ENCODE results near the gene KLHDC7B. TPM values are rescaled to one million over a fixed set of nuclear protein-coding genes. Genes with fewer than 3 reads are reported as not detected.

The KLHDC7B gene
- total RNA-seq, 2 experiments from 2014 or later: 2.3 TPM

DNA sequence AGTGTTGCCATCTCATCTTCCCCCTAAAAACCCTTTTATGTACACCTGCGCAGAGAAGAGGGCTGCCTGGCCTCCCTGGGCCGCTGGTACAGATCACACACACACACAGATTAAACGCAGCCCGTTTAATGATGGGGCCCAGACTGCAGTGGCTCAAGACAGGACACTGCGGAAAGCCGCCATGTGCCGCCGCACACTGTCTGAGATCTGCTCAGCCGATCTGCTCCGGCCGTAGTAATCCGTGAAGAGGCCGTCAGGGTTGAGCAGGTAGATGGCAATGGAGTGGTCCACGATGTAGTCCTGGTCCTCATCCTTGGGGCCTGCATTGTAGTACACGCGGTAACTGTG, 22.3 kb upstream of the KLHDC7B start:
- Histone ChIP-seq H3K4me3 (ENCODE audit: low read length) (no peak overlapping the region), H3K9me3 (ENCODE audit: control insufficient read depth in 1 of 2, insufficient read depth in 1 of 2, low read length in 2 of 2) (no peaks in the 10 kb centered on the region), H3K36me3 (ENCODE audit: insufficient read depth, low read length) (peaks cover 46% of the 10 kb centered on the region), H3K4me1 (ENCODE audit: insufficient read depth, low read length) (peaks cover 38% of the 10 kb centered on the region), H3K27ac (ENCODE audit: low read depth in 1 of 2, low read length in 2 of 2) (no peak overlapping the region), H3K27me3 (ENCODE audit: control insufficient read depth in 1 of 2, insufficient read depth in 2 of 2, low read length in 2 of 2) (no peaks in the 10 kb centered on the region)
- intact Hi-C loops (cut with DNase I, micrococcal nuclease): no loop called here
- DNase-seq: no peak
- Mint-ChIP-seq H3K27me3 (no peaks in the 10 kb centered on the region), H3K9me3 (no peaks in the 10 kb centered on the region), H3K27ac (peak overlapping the region; percentile 24), H3K4me1 (ENCODE audit: low read depth) (peaks cover 25% of the 10 kb centered on the region), H3K4me3 (peak overlapping the region; percentile 91), H3K36me3 (ENCODE audit: low read depth) (peaks cover 50% of the 10 kb centered on the region)
- ChIA-PET POLR2A (interaction anchor here (1.0 to 3.2 kb wide), 2 partner anchors 15 to 16 kb away, joined by 5 to 250 read pairs; partner anchors contain the start of genes LMF2 and NCAPH2), CTCF (no interaction called here)
- ATAC-seq (ENCODE audit: poor library complexity): no peak
- no peak for TF ChIP-seq CTCF (IDR thresholded peaks at IDR 0.05)

- H3K4me1 Mint-ChIP-seq (ENCODE audit: low read depth): peaks cover 28% of the 10 kb centered on the region
- H3K27ac ChIP-seq (ENCODE audit: low read depth in 1 of 2, low read length in 2 of 2): no peak overlapping the region
- intact Hi-C loops (cut with DNase I, micrococcal nuclease): loop anchor here in 1 of 2 experiments (2.0 kb wide), 1 partner anchor 15 kb away; the partner anchor contains the start of gene NCAPH2
- no peaks in the 10 kb centered on the region for H3K27me3 Mint-ChIP-seq
- POLR2A ChIA-PET: interaction anchor here (1.7 to 6.7 kb wide), 7 partner anchors 14 to 97 kb away, joined by 7 to 258 read pairs (median 71); partner anchors contain the start of genes KLHDC7B, LMF2, NCAPH2 and SYCE3
- ATAC-seq (ENCODE audit: poor library complexity): no peak
- H3K4me3 ChIP-seq (ENCODE audit: low read length): peak overlapping the region; percentile 70
- peaks cover 45% of the 10 kb centered on the region for H3K36me3 Mint-ChIP-seq (ENCODE audit: low read depth)
- peaks cover 44% of the 10 kb centered on the region for H3K4me1 ChIP-seq (ENCODE audit: insufficient read depth, low read length)
- TF ChIP-seq CTCF (IDR thresholded peaks at IDR 0.05): no peak
- peak overlapping the region; percentile 91 for H3K4me3 Mint-ChIP-seq
- no peaks in the 10 kb centered on the region for H3K9me3 ChIP-seq (ENCODE audit: control insufficient read depth in 1 of 2, insufficient read depth in 1 of 2, low read length in 2 of 2)
- CTCF ChIA-PET: interaction anchor here (5.2 kb wide), 1 partner anchor 40 kb away, joined by 70 read pairs; the partner anchor contains the start of gene SYCE3
- no peaks in the 10 kb centered on the region for H3K9me3 Mint-ChIP-seq
- peak in 2 of 14 experiments; percentile 26 to 47 for DNase-seq
- H3K27me3 ChIP-seq (ENCODE audit: control insufficient read depth in 1 of 2, insufficient read depth in 2 of 2, low read length in 2 of 2): no peaks in the 10 kb centered on the region
- H3K27ac Mint-ChIP-seq: peak overlapping the region; percentile 89
- peaks cover 40% of the 10 kb centered on the region for H3K36me3 ChIP-seq (ENCODE audit: insufficient read depth, low read length)
Observed at GRCh38 chr22:50523806-50524675, 21.7 kb upstream of the KLHDC7B start.

- DNase-seq: no peak
- H3K4me3 ChIP-seq (ENCODE audit: low read length): peak overlapping the region; percentile 70
- H3K27ac Mint-ChIP-seq: peak overlapping the region; percentile 89
- POLR2A ChIA-PET: interaction anchor here (1.2 to 6.7 kb wide), 15 partner anchors 10 to 334 kb away, joined by 3 to 258 read pairs (median 14); partner anchors contain the start of genes ARSA, HDAC10, KLHDC7B and LMF2
- CTCF ChIA-PET: interaction anchor here (1.3 to 5.2 kb wide), 12 partner anchors 15 to 281 kb away, joined by 3 to 70 read pairs (median 12); partner anchors contain the start of genes ARSA, HDAC10, LMF2 and NCAPH2
- peaks cover 35% of the 10 kb centered on the region for H3K36me3 ChIP-seq (ENCODE audit: insufficient read depth, low read length)
- no peaks in the 10 kb centered on the region for H3K9me3 Mint-ChIP-seq
- H3K27me3 ChIP-seq (ENCODE audit: control insufficient read depth in 1 of 2, insufficient read depth in 2 of 2, low read length in 2 of 2): no peaks in the 10 kb centered on the region
- ATAC-seq (ENCODE audit: poor library complexity): no peak
- peaks cover 41% of the 10 kb centered on the region for H3K36me3 Mint-ChIP-seq (ENCODE audit: low read depth)
- peaks cover 28% of the 10 kb centered on the region for H3K4me1 Mint-ChIP-seq (ENCODE audit: low read depth)
- peak overlapping the region; percentile 91 for H3K4me3 Mint-ChIP-seq
- peak overlapping the region; percentile 44 to 88 for H3K27ac ChIP-seq (ENCODE audit: low read depth in 1 of 2, low read length in 2 of 2)
- no peaks in the 10 kb centered on the region for H3K27me3 Mint-ChIP-seq
- peaks cover 50% of the 10 kb centered on the region for H3K4me1 ChIP-seq (ENCODE audit: insufficient read depth, low read length)
- TF ChIP-seq CTCF (IDR thresholded peaks at IDR 0.05): no peak
- H3K9me3 ChIP-seq (ENCODE audit: control insufficient read depth in 1 of 2, insufficient read depth in 1 of 2, low read length in 2 of 2): no peaks in the 10 kb centered on the region
- intact Hi-C loops (cut with DNase I, micrococcal nuclease): loop anchor here (1.0 to 5.0 kb wide), 7 partner anchors 16 to 98 kb away; partner anchors contain the start of genes NCAPH2 (in 2 of the 2), CHKB (in 1 of the 2) and SYCE3 (in 1 of the 2)
Observed at GRCh38 chr22:50524676-50525103, 21.0 kb upstream of the KLHDC7B start.
